HG03342 (cell line): ENCODE results near the gene C4B.
"Not testable (repeated sequence)": the region's sequence is repeated elsewhere in the genome, so short reads cannot be mapped to it uniquely, and the experiment has no call there.

Experiments
- ATAC-seq: cut with Tn5 transposase; IDR thresholded peaks from one replicate; pipeline ENCODE4 v1.9.1; 2021; ENCODE audit warnings: mild to moderate bottlenecking, moderate library complexity; ENCODE audit not compliant: unreplicated experiment

Gene C4B

GRCh38 chr6:32049736-32050135 is 35.1 kb downstream of the C4B start:
- ATAC-seq = not testable (repeated sequence)

GRCh38 chr6:32050562-32050961 is 36.0 kb downstream of the C4B start:
- no peak for ATAC-seq

GRCh38 chr6:32052626-32053025 is 38.0 kb downstream of the C4B start:
- not testable (repeated sequence) for ATAC-seq

- not testable (repeated sequence) for ATAC-seq
These were observed 38.7 kb downstream of the C4B start for GRCh38 chr6:32053314-32053713.

- ATAC-seq = not testable (repeated sequence)
These were observed 41.2 kb downstream of the C4B start for GRCh38 chr6:32055756-32056155.

- ATAC-seq = no peak
These were observed 41.7 kb downstream of the C4B start for GRCh38 chr6:32056254-32056653.

- no peak for ATAC-seq
These were observed 43.4 kb downstream of the C4B start for GRCh38 chr6:32057966-32058365.

- ATAC-seq = no peak
These were observed 43.9 kb downstream of the C4B start for GRCh38 chr6:32058511-32058963.

- no peak for ATAC-seq
These were observed 46.5 kb downstream of the C4B start for GRCh38 chr6:32060966-32061655.

GRCh38 chr6:32064706-32065105 is 50.1 kb downstream of the C4B start:
- no peak for ATAC-seq

- not testable (repeated sequence) for ATAC-seq
These were observed 52.9 kb downstream of the C4B start for GRCh38 chr6:32067521-32067920.

GRCh38 chr6:32068315-32068714 is 53.7 kb downstream of the C4B start:
- ATAC-seq = not testable (repeated sequence)

- no peak for ATAC-seq
These were observed 54.3 kb downstream of the C4B start for GRCh38 chr6:32068867-32069266.

- ATAC-seq = no peak
These were observed 54.9 kb downstream of the C4B start for GRCh38 chr6:32069460-32069859.

- no peak for ATAC-seq
These were observed 55.4 kb downstream of the C4B start for GRCh38 chr6:32069878-32070515.

GRCh38 chr6:32070814-32071543 is 56.4 kb downstream of the C4B start:
- no peak for ATAC-seq

GRCh38 chr6:32073101-32073500 is 58.5 kb downstream of the C4B start:
- ATAC-seq = no peak

GRCh38 chr6:32073613-32074012 is 59.0 kb downstream of the C4B start:
- no peak for ATAC-seq

GRCh38 chr6:32074996-32075532 is 60.5 kb downstream of the C4B start:
- no peak for ATAC-seq

GRCh38 chr6:32075781-32076180 is 61.2 kb downstream of the C4B start:
- no peak for ATAC-seq

GRCh38 chr6:32076321-32076809 is 61.8 kb downstream of the C4B start:
- no peak for ATAC-seq
